ENCODE measurements around the gene KIRREL3.

The KIRREL3 gene

DNA sequence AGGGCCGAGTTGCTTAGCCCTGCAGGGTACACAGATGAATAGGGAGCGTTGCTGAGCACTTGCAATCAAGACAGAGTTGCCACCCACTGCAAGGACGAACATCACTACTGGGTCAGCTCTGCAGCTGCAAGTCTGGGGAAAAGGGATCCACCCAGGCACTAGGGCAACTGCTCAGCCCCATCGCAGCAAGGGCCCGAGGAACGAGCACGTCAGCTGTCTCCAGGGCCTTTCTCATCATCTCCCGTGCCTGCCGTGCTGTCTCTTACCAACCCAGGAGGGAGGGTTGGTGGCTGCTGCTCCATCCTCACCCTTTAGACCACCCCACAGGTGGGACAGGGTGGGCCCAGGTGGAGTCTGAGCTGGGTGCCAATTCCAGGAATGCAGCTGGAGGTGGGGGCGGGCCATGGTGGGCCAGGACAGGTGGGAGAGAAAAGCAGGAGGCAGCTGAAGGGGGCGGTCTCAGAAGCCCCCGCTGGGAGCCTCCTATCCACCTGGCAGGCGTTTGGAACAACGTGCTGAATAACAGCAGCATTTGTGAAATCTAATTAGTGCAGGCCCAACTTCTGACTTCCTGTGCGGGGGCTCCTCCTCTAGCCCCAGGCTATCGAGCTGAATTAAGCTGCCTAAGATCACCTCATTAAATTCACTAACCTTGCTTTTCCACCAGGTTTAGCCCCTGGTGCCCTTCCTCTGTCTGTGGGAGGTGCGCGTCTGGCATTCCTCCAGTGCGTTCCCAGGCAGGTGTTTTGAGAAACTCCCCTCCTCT lies 392.6 kb downstream of the KIRREL3 start:
- TF ChIP-seq, protein P1, sequence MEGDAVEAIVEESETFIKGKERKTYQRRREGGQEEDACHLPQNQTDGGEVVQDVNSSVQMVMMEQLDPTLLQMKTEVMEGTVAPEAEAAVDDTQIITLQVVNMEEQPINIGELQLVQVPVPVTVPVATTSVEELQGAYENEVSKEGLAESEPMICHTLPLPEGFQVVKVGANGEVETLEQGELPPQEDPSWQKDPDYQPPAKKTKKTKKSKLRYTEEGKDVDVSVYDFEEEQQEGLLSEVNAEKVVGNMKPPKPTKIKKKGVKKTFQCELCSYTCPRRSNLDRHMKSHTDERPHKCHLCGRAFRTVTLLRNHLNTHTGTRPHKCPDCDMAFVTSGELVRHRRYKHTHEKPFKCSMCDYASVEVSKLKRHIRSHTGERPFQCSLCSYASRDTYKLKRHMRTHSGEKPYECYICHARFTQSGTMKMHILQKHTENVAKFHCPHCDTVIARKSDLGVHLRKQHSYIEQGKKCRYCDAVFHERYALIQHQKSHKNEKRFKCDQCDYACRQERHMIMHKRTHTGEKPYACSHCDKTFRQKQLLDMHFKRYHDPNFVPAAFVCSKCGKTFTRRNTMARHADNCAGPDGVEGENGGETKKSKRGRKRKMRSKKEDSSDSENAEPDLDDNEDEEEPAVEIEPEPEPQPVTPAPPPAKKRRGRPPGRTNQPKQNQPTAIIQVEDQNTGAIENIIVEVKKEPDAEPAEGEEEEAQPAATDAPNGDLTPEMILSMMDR (IDR thresholded peaks at IDR 0.05): no peak
- peaks cover 31% of the 10 kb centered on the region for H3K27me3 ChIP-seq
- no peaks in the 10 kb centered on the region for H3K4me1 ChIP-seq (ENCODE audit: control insufficient read depth in 1 of 2, insufficient read depth in 1 of 2, low read depth in 1 of 2, low read length in 1 of 2)
- no peak overlapping the region for H3K27ac ChIP-seq
- H3K9me3 ChIP-seq: no peaks in the 10 kb centered on the region
- no peaks in the 10 kb centered on the region for H3K36me3 ChIP-seq
- H3K4me3 ChIP-seq (ENCODE audit: low read depth in 1 of 2, low read length in 1 of 2): no peak overlapping the region

DNA sequence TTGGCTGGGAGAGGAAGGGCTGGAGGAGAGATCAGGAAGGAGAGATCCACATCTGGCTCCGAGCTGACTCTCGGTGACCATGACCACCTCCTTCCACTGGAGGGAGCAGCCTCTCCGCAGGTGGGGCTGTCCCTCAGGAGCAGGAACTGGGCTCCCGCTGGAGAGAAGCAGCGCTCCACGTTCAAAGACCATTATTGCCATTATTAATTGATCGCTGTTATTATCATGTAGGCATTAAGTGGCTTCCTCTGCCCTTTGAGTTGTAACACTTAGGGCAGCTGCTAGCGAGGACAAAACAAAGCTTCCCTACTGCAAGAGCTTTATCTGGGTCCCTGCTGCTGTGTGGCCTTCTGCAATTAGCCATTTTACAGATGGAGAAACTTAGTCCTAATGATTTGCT lies 393.2 kb downstream of the KIRREL3 start:
- H3K27ac ChIP-seq: no peak overlapping the region
- H3K36me3 ChIP-seq: no peaks in the 10 kb centered on the region
- peaks cover 31% of the 10 kb centered on the region for H3K27me3 ChIP-seq
- no peaks in the 10 kb centered on the region for H3K9me3 ChIP-seq
- TF ChIP-seq, protein P1 (IDR thresholded peaks at IDR 0.05): no peak
- no peaks in the 10 kb centered on the region for H3K4me1 ChIP-seq (ENCODE audit: control insufficient read depth in 1 of 2, insufficient read depth in 1 of 2, low read depth in 1 of 2, low read length in 1 of 2)
- no peak overlapping the region for H3K4me3 ChIP-seq (ENCODE audit: low read depth in 1 of 2, low read length in 1 of 2)

DNA sequence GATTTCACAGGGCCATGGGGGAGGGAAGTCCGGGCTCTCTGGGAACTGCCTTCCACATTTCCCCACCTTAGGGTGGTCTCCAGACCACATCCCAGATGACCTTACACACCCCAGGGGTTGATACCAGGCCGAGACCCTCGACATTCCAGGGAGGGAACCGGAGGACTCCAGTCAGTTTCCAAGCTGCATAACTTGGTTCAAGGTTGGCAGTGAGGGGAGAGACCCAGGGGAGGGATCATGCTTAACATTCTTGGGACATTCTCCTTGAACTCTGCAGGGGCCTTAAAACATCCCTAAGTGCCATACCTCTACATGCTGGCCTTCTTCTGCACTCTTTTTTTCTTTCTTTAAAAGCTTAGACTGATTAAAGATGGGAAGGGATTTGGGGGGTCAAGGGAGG lies 394.1 kb downstream of the KIRREL3 start:
- H3K36me3 ChIP-seq: no peaks in the 10 kb centered on the region
- H3K9me3 ChIP-seq: no peaks in the 10 kb centered on the region
- no peaks in the 10 kb centered on the region for H3K4me1 ChIP-seq (ENCODE audit: control insufficient read depth in 1 of 2, insufficient read depth in 1 of 2, low read depth in 1 of 2, low read length in 1 of 2)
- no peak overlapping the region for H3K4me3 ChIP-seq (ENCODE audit: low read depth in 1 of 2, low read length in 1 of 2)
- TF ChIP-seq, protein P1 (IDR thresholded peaks at IDR 0.05): no peak
- no peak overlapping the region for H3K27ac ChIP-seq
- H3K27me3 ChIP-seq: peaks cover 34% of the 10 kb centered on the region

- no peak overlapping the region for H3K27ac ChIP-seq
- no peaks in the 10 kb centered on the region for H3K4me1 ChIP-seq (ENCODE audit: control insufficient read depth in 1 of 2, insufficient read depth in 1 of 2, low read depth in 1 of 2, low read length in 1 of 2)
- H3K4me3 ChIP-seq (ENCODE audit: low read depth in 1 of 2, low read length in 1 of 2): no peak overlapping the region
- no peaks in the 10 kb centered on the region for H3K36me3 ChIP-seq
- TF ChIP-seq, protein P1 (IDR thresholded peaks at IDR 0.05): no peak
- peaks cover 55% of the 10 kb centered on the region for H3K27me3 ChIP-seq
- H3K9me3 ChIP-seq: no peaks in the 10 kb centered on the region
These were observed 396.1 kb downstream of the KIRREL3 start for GRCh38 chr11:126604461-126604860.

- Histone ChIP-seq H3K27ac (no peak overlapping the region), H3K4me3 (ENCODE audit: low read depth in 1 of 2, low read length in 1 of 2) (no peak overlapping the region), H3K4me1 (ENCODE audit: control insufficient read depth in 1 of 2, insufficient read depth in 1 of 2, low read depth in 1 of 2, low read length in 1 of 2) (no peaks in the 10 kb centered on the region), H3K36me3 (no peaks in the 10 kb centered on the region), H3K9me3 (no peaks in the 10 kb centered on the region), H3K27me3 (peaks cover 63% of the 10 kb centered on the region)
- TF ChIP-seq, protein P1 (IDR thresholded peaks at IDR 0.05): no peak
These were observed 397.1 kb downstream of the KIRREL3 start for GRCh38 chr11:126603486-126603885.

Measured in neutrophil (primary cell).